HG02610 (cell line): Measurements from ENCODE around the gene ADI1.
"Not testable (repeated sequence)": the region's sequence is repeated elsewhere in the genome, so short reads cannot be mapped to it uniquely, and the experiment has no call there.

Experiments used
- ATAC-seq: cut with Tn5 transposase; IDR thresholded peaks from one replicate; pipeline ENCODE4 v1.9.1; 2021; ENCODE audit warnings: mild to moderate bottlenecking, moderate library complexity; ENCODE audit not compliant: unreplicated experiment

The ADI1 gene

DNA sequence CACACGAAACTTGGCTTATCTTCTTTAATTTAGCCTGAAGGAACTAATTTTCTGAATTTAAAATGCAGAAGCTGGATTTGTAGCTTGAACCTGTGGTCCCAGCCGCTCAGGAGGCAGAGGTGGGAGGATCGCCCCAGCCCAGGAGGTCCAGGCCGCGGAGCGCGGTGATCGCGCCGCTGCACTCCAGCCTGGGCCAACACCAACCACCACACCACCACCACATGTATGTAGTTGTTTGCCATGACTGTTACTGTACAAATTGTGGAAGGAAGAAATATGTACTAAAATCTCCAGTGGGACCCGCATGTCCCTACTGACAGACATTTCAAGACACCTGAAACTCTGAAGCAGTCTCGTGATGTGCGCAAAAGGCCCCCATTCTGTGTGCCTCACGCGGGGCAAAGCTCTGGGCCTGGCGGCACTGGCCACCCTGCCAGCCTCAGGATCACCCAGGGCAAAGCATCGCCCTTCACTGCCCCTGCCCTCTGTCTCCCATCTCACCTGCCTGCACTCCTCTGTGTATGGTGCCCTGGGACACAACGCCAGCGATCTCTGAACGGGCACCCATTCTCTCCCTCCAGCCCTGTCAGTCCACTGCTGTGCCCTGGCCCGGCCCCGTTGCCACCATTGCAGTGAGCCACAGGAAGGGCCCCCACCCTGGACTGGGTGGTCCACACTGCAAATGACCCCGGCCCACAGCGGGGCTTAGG is 10.1 kb upstream of the ADI1 start:
- ATAC-seq, result no peak

DNA sequence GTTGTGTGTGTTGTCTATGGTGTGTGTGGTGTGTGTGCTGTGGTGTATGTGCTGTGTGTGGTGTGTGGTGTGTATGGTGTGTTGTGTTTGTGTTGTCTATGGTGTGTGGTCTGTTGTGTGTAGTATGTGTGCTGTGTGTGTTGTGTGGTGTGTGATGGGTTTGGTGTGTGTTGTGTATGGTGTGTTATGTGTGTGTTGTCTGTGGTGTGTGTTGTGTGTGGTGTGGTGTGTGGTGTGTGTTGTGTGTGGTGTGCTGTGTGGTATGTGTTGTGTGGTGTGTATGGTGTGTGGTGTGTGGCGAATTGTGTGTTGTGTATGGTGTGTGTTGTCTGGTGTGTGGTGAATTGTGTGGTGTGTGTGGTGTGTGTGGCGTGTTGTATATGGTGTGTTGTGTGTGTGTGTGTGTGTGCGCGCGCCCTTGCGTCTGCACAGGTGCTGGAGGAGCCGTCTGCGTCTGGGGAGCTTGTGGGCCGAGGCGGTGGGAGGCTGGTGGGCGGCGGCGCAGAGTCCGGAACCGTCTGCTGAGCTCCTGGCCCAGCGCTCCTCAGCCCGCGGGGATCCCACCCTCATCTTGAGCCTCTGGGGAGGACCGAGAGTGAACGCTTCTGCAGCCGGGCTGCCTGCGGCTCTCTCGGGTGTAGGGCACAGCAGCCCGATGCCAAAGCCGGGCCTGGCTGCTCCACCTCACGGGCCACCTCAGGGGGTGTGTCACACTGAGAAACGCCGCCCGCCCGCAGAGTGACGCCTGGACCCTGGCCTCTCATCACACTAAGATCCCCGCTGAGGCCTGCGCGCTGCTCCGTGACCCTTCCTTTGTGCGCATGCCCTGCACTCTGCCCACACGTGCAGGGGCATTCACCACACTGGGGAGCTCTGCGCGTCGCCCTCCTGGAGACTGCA is 8.8 kb upstream of the ADI1 start:
- ATAC-seq, result no peak

DNA sequence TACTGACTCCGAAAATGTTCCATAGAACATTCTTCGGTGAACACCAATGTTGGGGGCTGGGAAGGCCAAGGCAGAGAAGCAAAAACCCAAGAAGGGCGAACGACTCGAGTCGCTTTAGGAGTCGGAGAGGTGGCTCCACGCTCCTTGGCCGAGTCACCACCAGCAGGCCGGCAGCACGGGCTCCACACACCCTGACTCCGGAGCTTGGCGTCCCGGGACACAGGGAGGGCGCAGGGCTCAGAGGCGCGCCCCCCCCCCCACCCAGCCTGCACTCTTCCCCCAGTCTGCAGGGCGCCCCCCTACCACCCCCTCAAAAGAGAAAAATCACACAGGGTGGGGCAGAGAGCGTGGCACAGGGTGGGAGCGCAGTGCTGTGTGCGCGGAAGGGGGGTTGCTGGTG is 7.5 kb upstream of the ADI1 start:
- no peak for ATAC-seq

DNA sequence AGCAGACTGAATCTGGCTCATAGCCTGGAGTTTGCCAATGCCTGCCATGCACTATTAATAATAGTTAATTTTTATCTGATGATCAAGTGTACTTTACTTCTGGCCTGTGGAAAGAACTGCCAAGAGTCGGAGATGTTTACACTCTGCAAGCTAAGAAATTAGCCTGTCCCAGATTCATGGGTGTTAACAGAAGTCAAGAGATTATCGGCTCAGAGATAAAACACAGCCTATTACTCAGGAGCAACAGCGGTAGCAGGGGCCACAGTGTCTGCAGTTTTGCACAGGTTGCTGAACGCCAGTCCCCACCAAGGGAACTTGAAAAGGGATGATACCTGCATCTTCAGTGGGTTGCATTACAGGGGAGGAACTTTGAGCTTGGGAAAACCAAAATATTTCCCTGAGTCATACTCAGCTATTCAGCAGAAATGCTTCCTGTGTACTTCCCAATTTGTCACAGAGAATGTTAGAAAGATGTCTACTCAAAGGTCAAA is 4.3 kb upstream of the ADI1 start:
- ATAC-seq, result no peak

DNA sequence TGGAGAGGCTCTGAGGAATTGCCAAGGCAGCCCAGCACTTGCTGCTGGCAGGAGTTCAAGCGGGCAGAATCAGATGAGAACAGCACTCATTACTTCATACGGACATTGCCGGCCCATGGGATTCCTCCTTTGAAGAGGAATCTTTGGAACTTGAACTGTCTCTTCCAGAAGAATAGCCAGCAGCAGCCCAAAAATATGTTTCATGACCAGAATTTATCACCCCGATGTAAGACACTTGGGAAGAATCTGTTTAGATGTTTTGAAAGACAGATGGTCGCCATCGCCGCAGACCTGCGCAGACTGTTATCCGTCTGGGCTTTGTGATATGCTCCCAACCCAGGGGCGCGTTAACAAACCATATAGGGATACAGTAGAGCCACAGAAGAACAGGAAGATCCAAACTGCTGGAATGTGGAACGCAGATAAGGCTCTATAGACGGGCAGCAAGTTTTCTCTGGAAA is 3.7 kb upstream of the ADI1 start:
- ATAC-seq, result no peak

DNA sequence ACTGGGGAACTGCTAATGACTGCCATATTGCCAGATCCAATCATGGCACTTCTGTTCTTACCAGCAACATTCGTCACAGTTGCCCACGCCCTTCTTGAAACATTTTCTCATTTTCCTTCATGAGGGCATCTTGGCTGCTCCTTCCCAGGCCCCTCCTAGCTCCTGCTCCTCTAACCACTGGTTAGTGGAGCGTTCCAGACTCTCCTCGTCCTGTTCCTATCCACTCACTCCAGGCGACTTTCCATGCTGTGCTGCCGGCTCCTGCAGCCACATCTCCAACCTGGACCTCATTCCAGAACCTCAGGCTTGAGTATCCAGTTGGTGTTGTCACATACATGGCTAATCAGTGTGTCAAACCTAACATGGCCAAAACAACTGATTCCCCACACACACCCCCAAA is 1.3 kb upstream of the ADI1 start:
- no peak for ATAC-seq

DNA sequence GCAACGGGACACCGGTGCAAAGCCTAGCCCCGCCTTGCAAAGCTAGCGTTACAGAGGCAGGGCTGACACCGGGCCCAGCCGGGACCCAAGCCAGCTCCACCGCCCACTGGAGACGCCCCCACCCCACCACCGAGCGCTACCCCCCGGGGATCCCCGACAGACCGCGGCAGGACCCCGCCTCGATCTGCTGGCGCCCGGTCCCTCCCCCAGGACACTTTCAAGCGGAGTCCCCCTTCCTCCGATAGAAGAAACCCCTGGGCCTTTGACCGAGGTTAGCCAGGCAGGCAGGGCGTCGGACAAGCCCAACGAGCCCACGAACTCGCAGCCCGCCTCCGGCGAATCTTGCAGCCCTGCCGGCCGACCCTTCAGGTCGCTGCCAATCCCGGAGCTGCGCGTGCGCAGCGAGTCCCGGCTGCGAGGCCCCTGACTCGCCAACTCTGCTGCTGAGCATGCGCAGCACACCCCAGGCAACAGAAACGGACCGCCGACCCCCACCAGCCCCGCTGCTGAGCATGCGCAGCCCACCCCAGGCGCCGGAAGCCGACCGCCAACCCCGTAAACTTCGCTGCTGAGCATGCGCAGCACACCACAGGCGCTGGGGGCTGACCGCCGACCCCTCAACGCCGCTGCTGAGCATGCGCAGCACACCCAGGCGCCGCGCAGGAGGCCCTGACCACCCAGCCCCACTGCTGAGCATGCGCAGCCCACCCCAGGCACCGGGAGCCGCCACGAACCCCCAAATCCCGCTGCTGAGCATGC is 656 bp downstream of the ADI1 start:
- peak; percentile 82 for ATAC-seq

DNA sequence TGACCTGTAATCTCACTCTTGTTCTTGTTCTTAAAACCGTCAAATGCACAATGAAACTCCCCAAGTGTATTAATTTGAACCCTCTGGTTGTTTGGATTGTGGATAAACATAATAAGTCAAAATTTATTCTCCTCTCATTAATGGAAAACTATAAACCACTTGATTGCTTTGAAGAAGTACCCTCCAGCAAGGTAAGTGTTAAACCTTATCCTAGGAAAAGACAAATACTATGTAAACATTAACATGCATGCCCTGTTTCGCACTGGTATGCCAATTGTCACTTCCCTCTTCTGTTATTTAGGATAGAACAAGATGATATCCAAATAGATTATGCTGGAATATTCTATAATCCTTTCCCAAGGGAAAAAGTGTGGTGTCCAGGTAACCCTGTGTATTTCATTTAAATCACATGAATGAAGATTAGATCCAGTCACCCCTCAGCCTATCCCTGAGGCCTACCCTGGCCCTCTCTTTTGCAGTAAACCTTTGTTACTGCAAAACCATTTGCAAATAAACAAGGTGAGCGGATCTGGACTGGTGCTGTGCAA is 1.3 kb downstream of the ADI1 start:
- ATAC-seq, result no peak

DNA sequence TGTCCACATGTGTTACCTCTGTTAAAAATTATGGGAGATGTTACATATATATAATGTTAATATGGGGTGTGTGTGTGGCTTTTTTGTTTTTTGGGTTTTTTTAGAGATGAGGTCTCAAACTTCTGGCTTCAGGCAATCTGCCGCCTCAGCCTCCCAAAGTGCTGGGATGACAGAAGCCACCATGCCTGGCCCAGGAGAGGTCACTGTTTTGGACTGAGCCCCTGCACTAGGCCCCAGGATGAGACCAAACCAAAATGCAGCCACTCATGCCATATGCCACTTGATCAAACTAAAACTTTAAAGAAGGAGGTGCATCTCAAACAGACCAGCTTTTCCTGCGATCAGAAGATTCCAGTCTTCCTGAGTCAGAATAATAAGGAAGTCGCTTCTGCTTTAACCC is 2.5 kb downstream of the ADI1 start:
- ATAC-seq, result no peak

DNA sequence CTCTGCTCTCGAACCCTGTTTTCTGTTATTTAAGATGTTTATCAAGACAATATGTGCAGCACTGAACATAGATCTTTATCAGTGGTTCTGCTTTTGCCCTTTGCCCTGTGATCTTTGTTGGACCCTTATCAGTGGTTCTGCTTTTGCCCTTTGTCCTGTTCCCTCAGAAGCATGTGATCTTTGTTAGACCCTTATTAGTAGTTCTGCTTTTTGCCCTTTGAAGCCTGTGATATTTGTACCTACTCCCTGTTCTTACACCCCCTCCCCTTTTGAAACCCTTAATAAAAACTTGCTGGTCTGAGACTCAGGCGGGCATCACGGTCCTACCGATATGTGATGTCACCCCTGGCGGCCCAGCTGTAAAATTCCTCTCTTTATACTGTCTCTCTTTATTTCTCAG is 3.9 kb downstream of the ADI1 start:
- not testable (repeated sequence) for ATAC-seq

DNA sequence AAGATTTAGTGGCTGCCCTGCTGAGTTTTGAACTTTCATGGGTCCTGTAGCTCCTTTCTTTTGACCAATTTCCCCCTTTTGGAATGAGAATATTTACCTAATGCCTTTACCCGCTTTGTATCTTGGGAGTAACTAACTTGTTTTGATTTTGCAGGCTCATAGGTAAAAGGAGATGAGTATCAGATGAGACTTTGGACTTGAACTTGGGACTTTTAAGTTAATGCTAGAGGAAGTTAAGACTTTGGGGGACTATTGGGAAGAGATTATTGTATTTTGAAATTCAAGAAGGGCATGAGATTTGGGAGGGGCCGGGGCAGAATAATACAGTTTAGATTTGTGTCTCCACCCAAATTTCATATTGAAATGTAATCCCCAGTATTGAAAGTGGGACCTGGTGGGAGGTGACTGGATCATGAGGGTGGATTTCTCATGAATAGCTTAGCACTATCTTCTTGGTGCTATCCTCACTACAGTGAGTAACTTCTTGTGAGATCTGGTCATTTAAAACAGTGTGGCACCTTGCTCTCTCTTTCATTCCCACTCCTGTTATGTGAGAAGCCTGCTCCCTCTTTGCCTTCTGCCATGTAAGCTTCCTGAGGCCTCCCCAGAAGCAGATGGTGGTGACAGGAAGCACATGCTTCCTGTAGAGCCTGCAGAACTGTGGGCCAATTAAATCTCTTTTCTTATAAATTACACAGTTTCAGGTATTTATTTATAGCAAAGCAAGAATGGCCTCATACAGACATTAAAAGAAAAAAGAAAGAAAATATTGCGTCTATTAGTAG is 6.1 kb downstream of the ADI1 start:
- ATAC-seq, result no peak

DNA sequence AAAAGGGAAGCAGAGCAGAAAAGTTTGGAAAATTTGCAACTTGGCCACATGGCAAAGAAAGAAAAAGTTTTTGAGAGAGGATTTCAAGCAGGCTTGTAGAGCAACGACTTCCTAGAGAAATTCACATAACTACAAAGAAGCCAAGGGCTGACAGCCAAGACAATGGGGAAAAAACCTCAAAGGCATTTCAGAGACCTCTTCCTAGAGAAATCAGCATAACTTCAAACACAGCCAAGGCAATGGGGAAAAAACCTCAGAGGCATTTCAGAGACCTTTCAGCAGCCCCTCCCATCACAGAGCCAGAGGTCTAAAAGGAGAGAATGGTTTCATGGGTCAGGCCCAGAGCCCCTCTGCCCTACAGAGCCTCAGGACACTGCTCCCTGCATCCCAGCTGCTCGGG is 7.2 kb downstream of the ADI1 start:
- no peak for ATAC-seq

DNA sequence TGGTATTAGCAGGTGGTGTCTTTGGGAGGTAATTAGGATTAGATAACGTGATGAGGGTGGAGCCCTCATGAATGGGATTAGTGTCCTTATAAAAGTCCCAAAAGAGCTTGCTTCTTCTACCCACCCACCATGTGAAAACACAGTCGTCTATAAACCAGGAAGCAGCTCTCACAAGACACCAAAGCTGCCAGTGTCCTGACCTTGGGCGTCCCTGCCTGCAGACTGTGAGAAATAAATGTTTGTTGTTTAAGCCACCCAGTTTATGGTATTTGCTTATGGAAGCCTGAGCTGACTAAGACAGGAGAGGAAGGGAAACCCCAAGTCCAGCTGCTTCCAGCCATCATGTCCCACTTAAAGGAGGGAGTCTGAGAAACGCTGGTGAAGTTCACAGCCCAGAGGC is 13.6 kb downstream of the ADI1 start:
- ATAC-seq, result no peak

DNA sequence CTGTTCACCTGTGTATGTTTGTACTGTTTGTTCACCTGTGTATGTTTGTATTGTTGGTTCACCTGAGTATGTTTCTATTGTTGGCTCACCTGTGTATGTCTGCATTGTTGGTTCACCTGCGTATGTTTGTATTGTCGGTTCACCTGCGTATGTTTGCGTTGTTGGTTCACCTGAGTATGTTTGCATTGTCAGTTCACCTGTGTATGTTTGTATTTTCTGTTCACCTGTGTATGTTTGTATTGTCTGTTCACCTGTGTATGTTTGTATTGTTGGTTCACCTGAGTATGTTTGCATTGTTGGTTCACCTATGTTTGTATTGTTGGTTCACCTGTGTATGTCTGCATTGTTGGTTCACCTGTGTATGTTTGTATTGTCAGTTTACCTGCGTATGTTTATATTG is 14.6 kb downstream of the ADI1 start:
- no peak for ATAC-seq

DNA sequence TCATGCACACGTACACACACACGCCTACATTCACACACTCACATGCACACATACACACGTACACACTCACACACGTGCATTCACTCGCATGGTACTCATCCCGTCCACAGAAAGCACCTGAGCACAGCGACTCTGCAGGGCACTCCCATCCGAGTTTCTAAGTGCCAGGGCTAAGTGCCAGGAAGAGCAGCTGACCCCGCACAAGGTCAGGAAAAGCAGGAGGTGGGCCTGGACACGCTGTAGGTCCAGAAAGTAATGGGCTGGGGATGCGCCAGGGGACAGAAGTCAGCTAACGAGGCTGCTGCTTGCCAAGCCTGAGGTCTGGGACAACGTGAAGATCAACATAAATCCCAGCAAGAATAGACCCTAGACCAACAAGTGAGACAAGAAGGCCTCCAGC is 15.8 kb downstream of the ADI1 start:
- no peak for ATAC-seq

DNA sequence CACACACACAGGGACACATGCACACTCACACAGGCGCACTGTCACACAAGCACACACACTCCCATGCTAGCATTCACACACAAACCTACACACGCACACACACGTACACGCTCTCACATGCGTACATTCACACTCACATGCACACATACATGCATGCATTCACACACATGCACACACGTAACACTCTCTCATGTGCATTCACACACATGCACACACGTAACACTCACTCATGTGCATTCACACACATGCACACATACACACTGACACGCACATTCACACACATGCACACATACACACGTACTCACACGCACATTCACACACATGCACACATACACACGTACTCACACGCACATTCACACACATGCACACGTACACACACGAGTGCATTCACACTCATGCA is 16.3 kb downstream of the ADI1 start:
- ATAC-seq, result no peak

DNA sequence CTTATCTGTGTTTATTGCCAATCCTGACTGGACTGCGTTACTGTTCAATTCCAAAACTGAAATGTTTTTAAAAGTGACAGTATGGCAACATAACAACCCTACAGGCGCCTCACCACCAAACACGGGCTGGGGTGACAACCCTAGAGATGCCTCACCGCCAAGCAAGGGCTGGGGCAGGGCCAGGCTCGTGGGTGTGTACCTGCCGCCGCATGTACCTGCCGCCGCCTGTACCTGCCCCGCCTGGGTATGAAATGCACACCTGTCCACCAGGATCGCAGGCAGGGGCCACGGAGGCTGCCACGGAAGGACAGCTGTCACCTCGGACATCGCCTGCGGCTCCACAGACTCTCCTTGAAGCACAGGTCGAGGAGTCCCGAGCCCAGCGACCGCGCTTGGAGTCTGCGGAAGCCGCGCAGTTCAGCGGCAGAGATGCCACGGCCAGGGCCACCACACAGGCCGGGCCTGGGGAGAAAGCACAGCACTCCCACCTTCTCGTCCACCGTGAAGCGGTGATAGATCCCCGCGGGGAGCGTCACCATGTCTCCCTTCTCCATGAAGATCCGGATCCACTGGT is 18.9 kb downstream of the ADI1 start:
- ATAC-seq, result no peak

DNA sequence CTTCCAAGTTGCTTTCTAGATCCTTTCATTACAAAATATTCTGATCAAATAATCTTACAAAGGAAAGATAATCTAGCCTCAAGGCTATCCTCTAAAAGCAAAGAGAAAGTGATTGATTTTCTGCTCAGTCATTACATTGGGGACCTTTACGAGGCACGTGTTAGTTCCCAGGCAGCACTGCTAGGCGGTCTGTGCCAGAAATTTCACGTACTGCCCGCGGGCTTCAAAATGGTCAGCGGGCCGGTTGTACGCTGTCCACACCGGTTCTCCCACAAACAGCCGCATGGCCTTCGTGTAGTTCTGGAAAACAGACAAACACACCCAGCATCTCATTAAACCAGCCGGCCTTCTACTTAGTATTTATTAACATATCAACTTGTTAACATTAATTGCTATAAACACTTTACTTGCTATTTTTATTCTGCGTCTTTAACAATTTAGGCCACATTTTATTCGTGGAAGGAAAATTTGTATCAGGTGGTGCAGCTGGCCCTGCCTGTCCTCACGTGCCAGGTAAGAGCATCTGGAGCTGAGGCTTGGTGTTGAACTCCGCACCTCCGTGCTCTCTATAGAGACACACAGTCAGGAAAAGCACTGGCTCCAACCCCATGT is 20.4 kb downstream of the ADI1 start:
- ATAC-seq, result no peak

DNA sequence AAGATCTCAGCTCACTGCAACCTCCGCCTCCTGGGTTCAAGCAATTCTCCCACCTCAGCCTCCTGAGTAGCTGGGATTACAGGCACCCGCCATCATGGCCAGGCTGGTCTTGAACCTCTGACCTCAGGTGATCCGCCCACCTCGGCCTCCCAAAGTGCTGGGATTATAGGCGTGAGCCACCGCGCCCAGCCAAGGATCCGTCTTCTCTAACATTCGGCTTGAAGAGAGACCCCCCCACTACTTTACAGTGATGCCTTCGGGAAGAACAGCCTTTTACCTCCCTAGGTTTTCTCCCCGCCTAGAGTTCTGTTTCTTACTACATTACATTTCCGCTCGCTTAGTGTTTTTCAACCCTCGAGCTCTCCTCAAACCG is 22.6 kb downstream of the ADI1 start:
- ATAC-seq, result not testable (repeated sequence)
